H7 (cell line): Measurements from ENCODE around the gene MARK1. TPM values are rescaled to one million over a fixed set of nuclear protein-coding genes. Genes with fewer than 3 reads are reported as not detected.
"Not testable (repeated sequence)": the region's sequence is repeated elsewhere in the genome, so short reads cannot be mapped to it uniquely, and the experiment has no call there.

Experiments used
- DNase-seq: peaks from one replicate; pipeline ENCODE4 v3.0.0; 2012
- H3K27me3 ChIP-seq: 2 replicates; pipeline ENCODE4 v1.6.0; 2011; ENCODE audit warnings: mild to moderate bottlenecking, low read length; ENCODE audit not compliant: control insufficient read depth, insufficient read depth
- H3K36me3 ChIP-seq: replicated peaks from 2 replicates; pipeline ENCODE4 v1.5.1; 2011; ENCODE audit warnings: low read length; ENCODE audit not compliant: control insufficient read depth, insufficient read depth
- H3K4me3 ChIP-seq: 2 replicates; pipeline ENCODE4 v1.5.1; 2011; ENCODE audit warnings: low read depth, mild to moderate bottlenecking, control low read depth, low read length, moderate library complexity; ENCODE audit not compliant: insufficient read depth
- total RNA-seq: library from RNA; depleted of rRNA; stranded (reverse); fragments of >200 nt; shearing (Covaris generic); gene quantifications from 2 replicates; pipeline ENCODE4 v1.2.3, GENCODE V29; 2014

The MARK1 gene
- total RNA-seq, 1 experiment from 2014 or later: 13.9 TPM

- DNase-seq: no peak
- Histone ChIP-seq H3K4me3 (no peak overlapping the region), H3K36me3 (no peaks in the 10 kb centered on the region), H3K27me3 (no peaks in the 10 kb centered on the region)
Observed at GRCh38 chr1:220682901-220683576, 155.1 kb downstream of the MARK1 start.

GRCh38 chr1:220683716-220684115, 155.8 kb downstream of the MARK1 start:
- not testable (repeated sequence) for H3K27me3 ChIP-seq, H3K4me3 ChIP-seq, DNase-seq, H3K36me3 ChIP-seq

- H3K27me3 ChIP-seq: no peaks in the 10 kb centered on the region; the same call in none of the 2 replicates
- DNase-seq: no peak
- no peaks in the 10 kb centered on the region for H3K36me3 ChIP-seq
- no peak overlapping the region for H3K4me3 ChIP-seq
Observed at GRCh38 chr1:220684890-220685289, 157.0 kb downstream of the MARK1 start.

- Histone ChIP-seq H3K4me3 (no peak overlapping the region), H3K36me3 (no peaks in the 10 kb centered on the region), H3K27me3 (peaks cover 7% of the 10 kb centered on the region)
- no peak for DNase-seq
Observed at GRCh38 chr1:220685879-220686278, 157.9 kb downstream of the MARK1 start.

GRCh38 chr1:220687809-220688208, 159.9 kb downstream of the MARK1 start:
- Histone ChIP-seq H3K4me3 (no peak overlapping the region), H3K27me3 (peaks cover 25% of the 10 kb centered on the region), H3K36me3 (no peaks in the 10 kb centered on the region)
- no peak for DNase-seq

GRCh38 chr1:220689666-220690065, 161.7 kb downstream of the MARK1 start:
- peak overlapping the region; percentile 72 for H3K4me3 ChIP-seq
- H3K27me3 ChIP-seq: peaks cover 26% of the 10 kb centered on the region
- H3K36me3 ChIP-seq: no peaks in the 10 kb centered on the region
- DNase-seq: no peak

- H3K27me3 ChIP-seq: peaks cover 26% of the 10 kb centered on the region
- peak within 1 kb of the TSS; percentile 72 for H3K4me3 ChIP-seq
- no peaks in the 10 kb centered on the region for H3K36me3 ChIP-seq
- DNase-seq: peak; percentile 98
Observed at GRCh38 chr1:220690140-220691052, 162.5 kb downstream of the MARK1 start, which contains the start of gene C1orf115. Gene C1orf115, plus strand, starts transcription at chr1:220690363. Its CDS starts 40 bp downstream, at chr1:220690403.

GRCh38 chr1:220691053-220691684, 163.2 kb downstream of the MARK1 start:
- Histone ChIP-seq H3K36me3 (no peaks in the 10 kb centered on the region), H3K27me3 (peaks cover 26% of the 10 kb centered on the region), H3K4me3 (peak overlapping the region; percentile 72)
- DNase-seq: no peak

GRCh38 chr1:220692436-220693228, 164.7 kb downstream of the MARK1 start:
- DNase-seq: no peak
- Histone ChIP-seq H3K36me3 (no peaks in the 10 kb centered on the region; the same call in 1 of the 2 replicates), H3K4me3 (no peak overlapping the region), H3K27me3 (peaks cover 26% of the 10 kb centered on the region)

GRCh38 chr1:220694866-220695382, 167.0 kb downstream of the MARK1 start:
- DNase-seq: no peak
- Histone ChIP-seq H3K36me3 (no peaks in the 10 kb centered on the region; the same call in 1 of the 2 replicates), H3K27me3 (peaks cover 26% of the 10 kb centered on the region), H3K4me3 (no peak overlapping the region)

GRCh38 chr1:220695426-220695825, 167.5 kb downstream of the MARK1 start:
- peaks cover 24% of the 10 kb centered on the region for H3K27me3 ChIP-seq

GRCh38 chr1:220696226-220696862, 168.4 kb downstream of the MARK1 start:
- Histone ChIP-seq H3K27me3 (peaks cover 15% of the 10 kb centered on the region), H3K4me3 (no peak overlapping the region), H3K36me3 (no peaks in the 10 kb centered on the region; the same call in 1 of the 2 replicates)
- DNase-seq: no peak

More at GRCh38 chr1:220695426-220695825, 167.5 kb downstream of the MARK1 start:
- no peaks in the 10 kb centered on the region; the same call in 1 of the 2 replicates for H3K36me3 ChIP-seq
- no peak overlapping the region for H3K4me3 ChIP-seq
- DNase-seq: no peak

GRCh38 chr1:220696863-220697231, 168.9 kb downstream of the MARK1 start:
- Histone ChIP-seq H3K36me3 (no peaks in the 10 kb centered on the region; the same call in 1 of the 2 replicates), H3K4me3 (no peak overlapping the region), H3K27me3 (peaks cover 10% of the 10 kb centered on the region)
- DNase-seq: no peak
